ENCODE results near the gene ANO3.

GRCh38 chr11:26439854-26440253, 107.9 kb downstream of the ANO3 start:
- TF ChIP-seq FOS (IDR thresholded peaks at IDR 0.05; ENCODE audit: borderline replicate concordance, insufficient read depth, low read length) = no peak
- TF ChIP-seq CTCF (IDR thresholded peaks at IDR 0.05; ENCODE audit: extremely low read depth in 1 of 2, insufficient read depth in 1 of 2, low read depth in 1 of 2, low read length in 2 of 2) = no peak

All from endothelial cell of umbilical vein (primary cell).